Bronchial epithelial cell (primary cell): Measurements from ENCODE around the gene RBFOX2. TPM values are rescaled to one million over a fixed set of nuclear protein-coding genes. Genes with fewer than 3 reads are reported as not detected.
"Not testable (repeated sequence)": the region's sequence is repeated elsewhere in the genome, so short reads cannot be mapped to it uniquely, and the experiment has no call there.

ENCODE experiments used
- DNase-seq: peaks from one replicate; pipeline ENCODE4 v3.0.0-alpha.2; 2010; ENCODE audit warnings: low read depth
- FAIRE-seq: peaks from 2 replicates; lab custom pipeline; 2011; peaks lifted over from hg19 to GRCh38; lab: Jason Lieb, UNC
- H3K27me3 ChIP-seq: 2 replicates; pipeline ENCODE4 v1.5.1; 2011; ENCODE audit warnings: low read length; ENCODE audit not compliant: control insufficient read depth, insufficient read depth
- H3K36me3 ChIP-seq: 2 replicates; pipeline ENCODE4 v1.5.1; 2011; ENCODE audit warnings: low read length; ENCODE audit not compliant: control insufficient read depth, insufficient read depth
- H3K4me3 ChIP-seq: 2 replicates; pipeline ENCODE4 v1.5.1; 2011; ENCODE audit warnings: mild to moderate bottlenecking, low read depth, low read length, control low read depth
- CTCF ChIP-seq: IDR thresholded peaks from 2 replicates; pipeline ENCODE4 v1.5.1; 2011; ENCODE audit warnings: mild to moderate bottlenecking, moderate library complexity, low read length, control low read depth, inconsistent platforms; ENCODE audit not compliant: insufficient read depth, severe bottlenecking
- total RNA-seq: library from RNA; depleted of rRNA; stranded (reverse); fragments of >200 nt; gene quantifications from 2 replicates; pipeline ENCODE4 v1.2.1, GENCODE V29; 2014

The RBFOX2 gene
- total RNA-seq, 1 donor from 2014 or later, result 69.5 TPM

GRCh38 chr22:35998748-35999147 is 29.9 kb downstream of the RBFOX2 start:
- no peak for DNase-seq
- no peak for TF ChIP-seq CTCF
- H3K4me3 ChIP-seq, result no peak overlapping the region
- no peak for FAIRE-seq
- no peaks in the 10 kb centered on the region for H3K36me3 ChIP-seq
- no peaks in the 10 kb centered on the region for H3K27me3 ChIP-seq

GRCh38 chr22:35997438-35997837 is 31.2 kb downstream of the RBFOX2 start:
- H3K4me3 ChIP-seq, result no peak overlapping the region
- no peak for TF ChIP-seq CTCF
- FAIRE-seq, result no peak
- no peaks in the 10 kb centered on the region for H3K27me3 ChIP-seq
- DNase-seq, result no peak
- peaks cover 1% of the 10 kb centered on the region for H3K36me3 ChIP-seq

DNA sequence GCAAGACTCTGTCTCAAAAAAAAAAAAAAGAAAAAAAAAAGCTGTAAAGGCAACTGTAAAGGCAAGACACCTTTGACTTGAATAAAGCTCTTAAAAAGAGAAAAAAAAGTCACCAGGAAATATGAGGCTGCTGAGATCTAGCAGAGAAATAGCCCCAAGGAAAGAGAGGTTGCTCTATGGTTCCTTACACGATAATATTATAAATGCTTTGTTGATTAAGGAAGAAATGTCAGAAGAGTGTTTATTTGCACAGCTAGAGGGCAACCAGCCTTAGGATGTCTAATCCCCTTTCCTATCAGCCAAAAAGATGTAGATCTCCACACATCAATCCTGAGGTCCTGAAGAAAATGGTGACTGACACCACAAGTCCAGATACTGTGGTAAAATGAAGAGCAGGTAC is 32.0 kb downstream of the RBFOX2 start:
- no peaks in the 10 kb centered on the region for H3K27me3 ChIP-seq
- FAIRE-seq (no peak), DNase-seq (no peak)
- TF ChIP-seq CTCF, result no peak
- H3K4me3 ChIP-seq, result no peak overlapping the region
- peaks cover 1% of the 10 kb centered on the region for H3K36me3 ChIP-seq

- no peak for TF ChIP-seq CTCF
Measured at GRCh38 chr22:35995772-35996171, 32.9 kb downstream of the RBFOX2 start.

DNA sequence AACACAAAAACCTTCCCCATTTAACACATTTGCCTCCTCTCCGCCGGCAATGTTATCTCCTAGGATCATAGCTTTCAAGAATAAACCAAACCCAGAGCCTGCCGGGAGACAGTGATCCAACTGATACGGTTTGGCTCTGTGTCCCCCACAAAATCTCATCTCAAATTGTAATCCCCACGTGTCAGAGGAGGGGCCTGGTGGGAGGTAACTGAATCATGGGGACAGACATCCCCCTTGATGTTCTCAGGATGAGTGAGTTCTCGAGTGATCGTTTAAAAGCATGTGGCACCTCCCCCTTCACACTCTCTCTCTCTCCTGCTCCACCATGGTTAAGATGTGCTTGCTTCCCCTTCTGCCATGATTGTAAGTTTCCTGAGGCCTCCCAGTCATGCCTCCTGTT is 33.3 kb downstream of the RBFOX2 start:
- peaks cover 1% of the 10 kb centered on the region for H3K36me3 ChIP-seq
- H3K27me3 ChIP-seq, result no peaks in the 10 kb centered on the region
- no peak overlapping the region for H3K4me3 ChIP-seq
- DNase-seq, result no peak
- TF ChIP-seq CTCF, result no peak
- no peak for FAIRE-seq

More at GRCh38 chr22:35995772-35996171, 32.9 kb downstream of the RBFOX2 start:
- Histone ChIP-seq H3K36me3 (peaks cover 1% of the 10 kb centered on the region), H3K4me3 (no peak overlapping the region), H3K27me3 (no peaks in the 10 kb centered on the region)
- peak; percentile 27 for DNase-seq
- no peak for FAIRE-seq

GRCh38 chr22:35993727-35994126 is 34.9 kb downstream of the RBFOX2 start:
- DNase-seq, result not testable (repeated sequence)

More at GRCh38 chr22:35993727-35994126, 34.9 kb downstream of the RBFOX2 start:
- not testable (repeated sequence) for H3K36me3 ChIP-seq, FAIRE-seq, H3K27me3 ChIP-seq, H3K4me3 ChIP-seq
